ENCODE results near the gene CAPS.
"Not testable (repeated sequence)": the region's sequence is repeated elsewhere in the genome, so short reads cannot be mapped to it uniquely, and the experiment has no call there.

CAPS gene

GRCh38 chr19:5961969-5962945 is 48.2 kb downstream of the CAPS start:
- peaks cover 87% of the 10 kb centered on the region for H3K4me1 Mint-ChIP-seq
- DNase-seq (ENCODE audit: low spot score in 2 of 2) (peak; percentile 31 to 72), ATAC-seq (peak; percentile 95)
- peak overlapping the region; percentile 68 for H3K4me3 Mint-ChIP-seq
- H3K9me3 Mint-ChIP-seq = no peaks in the 10 kb centered on the region
- H3K36me3 Mint-ChIP-seq = peaks cover 29% of the 10 kb centered on the region
- peak overlapping the region; percentile 90 for H3K27ac Mint-ChIP-seq

- peaks cover 92% of the 10 kb centered on the region for H3K4me1 Mint-ChIP-seq
- not testable (repeated sequence) for DNase-seq (ENCODE audit: low spot score in 2 of 2); H3K9me3 Mint-ChIP-seq; ATAC-seq
- H3K36me3 Mint-ChIP-seq = peaks cover 34% of the 10 kb centered on the region
- peak overlapping the region; percentile 90 for H3K27ac Mint-ChIP-seq
- H3K4me3 Mint-ChIP-seq = peak overlapping the region; percentile 68
Observed at GRCh38 chr19:5963259-5963658, 49.2 kb downstream of the CAPS start.

GRCh38 chr19:5963855-5964254 is 49.8 kb downstream of the CAPS start:
- peaks cover 34% of the 10 kb centered on the region for H3K36me3 Mint-ChIP-seq
- peak overlapping the region; percentile 90 for H3K27ac Mint-ChIP-seq
- DNase-seq (ENCODE audit: low spot score in 2 of 2) (no peak), ATAC-seq (no peak)
- H3K4me1 Mint-ChIP-seq = peaks cover 95% of the 10 kb centered on the region
- H3K4me3 Mint-ChIP-seq = no peak overlapping the region
- no peaks in the 10 kb centered on the region for H3K9me3 Mint-ChIP-seq

- H3K4me1 Mint-ChIP-seq = peaks cover 85% of the 10 kb centered on the region
- H3K27ac Mint-ChIP-seq = peak overlapping the region; percentile 90
- H3K4me3 Mint-ChIP-seq = no peak overlapping the region
Observed at GRCh38 chr19:5964816-5965565, 50.9 kb downstream of the CAPS start.

More at GRCh38 chr19:5964816-5965565, 50.9 kb downstream of the CAPS start:
- Mint-ChIP-seq H3K36me3 (peaks cover 34% of the 10 kb centered on the region), H3K9me3 (no peaks in the 10 kb centered on the region)
- ATAC-seq (no peak), DNase-seq (ENCODE audit: low spot score in 2 of 2) (no peak)
